HepG2 (cell line): Measurements from ENCODE around the gene RABEPK. TPM values are rescaled to one million over a fixed set of nuclear protein-coding genes. Genes with fewer than 3 reads are reported as not detected.

Source experiments
- AHDC1 ChIP-seq: sonication (generic); formaldehyde crosslinking; IDR thresholded peaks from 2 replicates; pipeline ENCODE4 v1.5.1; 2020; ENCODE audit warnings: mild to moderate bottlenecking, missing genetic modification reagents, borderline replicate concordance
- ATF1 ChIP-seq: IDR thresholded peaks from 2 replicates; pipeline ENCODE4 v1.6.1; 2016; ENCODE audit warnings: mild to moderate bottlenecking, control low read depth
- CBX5 ChIP-seq: sonication (generic); formaldehyde crosslinking; IDR thresholded peaks from 2 replicates; pipeline ENCODE4 v1.4.0; 2020; ENCODE audit warnings: missing genetic modification reagents, borderline replicate concordance
- ETV6 ChIP-seq: sonication (generic); formaldehyde crosslinking; conservative IDR thresholded peaks from 2 replicates; pipeline ENCODE4 v1.4.0; 2020; ENCODE audit warnings: missing genetic modification reagents
- FOXO1 ChIP-seq: sonication (generic); formaldehyde crosslinking; IDR thresholded peaks from 2 replicates; pipeline ENCODE4 v1.4.0; 2020; ENCODE audit warnings: missing genetic modification reagents
- HOMEZ ChIP-seq: IDR thresholded peaks from 2 replicates; pipeline ENCODE4 v1.6.1; 2016; ENCODE audit warnings: low read depth
- KLF16 ChIP-seq, 2 experiments: sonication (generic) in 1 of 2; formaldehyde crosslinking in 1 of 2; IDR thresholded peaks; 2 replicates each; pipeline versions ENCODE4 v1.6.1 to v1.8.0; 2016 to 2023; ENCODE audit warnings: missing genetic modification reagents in 2 of 2, missing compliant biosample characterization in 1 of 2
- PHF21A ChIP-seq: sonication (generic); formaldehyde crosslinking; IDR thresholded peaks from 2 replicates; pipeline ENCODE4 v1.5.0; 2020; ENCODE audit warnings: mild to moderate bottlenecking, missing genetic modification reagents
- PRDM10 ChIP-seq: sonication (generic); formaldehyde crosslinking; IDR thresholded peaks from 2 replicates; pipeline ENCODE4 v1.4.0; 2020; ENCODE audit warnings: low read depth, missing genetic modification reagents
- RAD21 ChIP-seq: fragments of 450-650 bp; formaldehyde crosslinking; IDR thresholded peaks from 2 replicates; pipeline ENCODE4 v1.5.0; 2020; ENCODE audit warnings: mild to moderate bottlenecking
- RBM22 ChIP-seq: fragments of 200-400 bp; formaldehyde crosslinking; optimal IDR thresholded peaks from 2 replicates; pipeline ENCODE3; 2017; ENCODE audit warnings: mild to moderate bottlenecking, low read length, moderate library complexity
- SUZ12 ChIP-seq: fragments of 150-350 bp; IDR thresholded peaks from 2 replicates; pipeline ENCODE4 v1.6.1; 2014; ENCODE audit warnings: low read depth, low read length
- TEAD3 ChIP-seq: optimal IDR thresholded peaks from 2 replicates; pipeline ENCODE3; 2016; ENCODE audit warnings: borderline replicate concordance
- ZNF138 ChIP-seq: sonication (generic); formaldehyde crosslinking; IDR thresholded peaks from 2 replicates; pipeline ENCODE4 v1.5.0; 2020; ENCODE audit warnings: mild to moderate bottlenecking, low read depth, missing genetic modification reagents
- ZNF460 ChIP-seq: sonication (generic); formaldehyde crosslinking; IDR thresholded peaks from 2 replicates; pipeline ENCODE4 v1.5.1; 2020; ENCODE audit warnings: missing genetic modification reagents, mild to moderate bottlenecking, borderline replicate concordance
- ZNF501 ChIP-seq: sonication (generic); formaldehyde crosslinking; IDR thresholded peaks from 2 replicates; pipeline ENCODE4 v1.5.1; 2020; ENCODE audit warnings: mild to moderate bottlenecking, moderate library complexity, missing genetic modification reagents
- ZNF556 ChIP-seq: sonication (generic); formaldehyde crosslinking; IDR thresholded peaks from 2 replicates; pipeline ENCODE4 v1.4.0; 2020; ENCODE audit warnings: mild to moderate bottlenecking, missing genetic modification reagents, borderline replicate concordance
- ZNF746 ChIP-seq: sonication (generic); formaldehyde crosslinking; IDR thresholded peaks from 2 replicates; pipeline ENCODE4 v1.8.0; 2022; ENCODE audit warnings: mild to moderate bottlenecking, missing genetic modification reagents
- polyA plus RNA-seq, 8 experiments: library from polyadenylated mRNA; depleted of rRNA in 3 of 8; stranded (reverse) in 7 of 8; unstranded in 1 of 8; fragments of >200 nt; fragmentation: Illumina TruSeq in 4 of 8; extraction: Trizol in 4 of 8; gene quantifications; 2 replicates each; pipeline versions ENCODE4 v1.2.1 to v1.2.3, GENCODE V29; 2011 to 2016; ENCODE audit warnings: low read depth in 4 of 8, missing spikeins in 1 of 8, mixed read lengths in 1 of 8; ENCODE audit not compliant: insufficient read depth in 1 of 8
- total RNA-seq, 5 experiments: library from RNA; depleted of rRNA; stranded (reverse); fragments of >200 nt; fragmentation: Illumina TruSeq; extraction: Trizol; gene quantifications; 2 replicates each; pipeline ENCODE4 v1.2.3, GENCODE V29; 2016; ENCODE audit warnings: low read depth in 1 of 5

Gene RABEPK
- total and polyA plus RNA-seq, 2 of the 13 experiments (the other 11 are each of a cell fraction or from before 2014, with no cell fraction given), result 75.5 to 90.0 TPM

GRCh38 chr9:125189361-125190289 lies 10.7 kb upstream of the RABEPK start, which contains the start of gene PPP6C (continued):
- TF ChIP-seq AHDC1 (CRISPR knock-in tag) (0 out of 2 replicates have a peak, but pooled peaks have one; percentile 13), ZNF460 (CRISPR knock-in tag) (peak; percentile 34; the same call in 1 of the 2 replicates), CBX5 (peak; percentile 76; the same call in 1 of the 2 replicates), RAD21 (CRISPR knock-in tag) (peak; percentile 31; the same call in 1 of the 2 replicates), TEAD3 (peak; percentile 76), PHF21A (CRISPR knock-in tag) (peak; percentile 56), PRDM10 (CRISPR knock-in tag) (peak; percentile 72; the same call in 1 of the 2 replicates), ZNF138 (no peak), RBM22 (no peak), SUZ12 (peak; percentile 81), HOMEZ (CRISPR knock-in tag) (peak; percentile 40; the same call in 1 of the 2 replicates), KLF16 (CRISPR knock-in tag; IDR thresholded peaks at IDR 0.05) (peak in 1 of 2 experiments; percentile 85; a peak in 2 of 4 replicates), ZNF501 (peak; percentile 74), ATF1 (CRISPR knock-in tag) (peak; percentile 77), ETV6 (CRISPR knock-in tag) (0 out of 2 replicates have a peak, but pooled peaks have one; percentile 56), ZNF746 (no peak), FOXO1 (CRISPR knock-in tag) (peak; percentile 52; the same call in 1 of the 2 replicates), ZNF556 (CRISPR knock-in tag) (peak; percentile 70; the same call in 1 of the 2 replicates)
